Ectodermal cell (in vitro differentiated cells): Measurements from ENCODE around the gene ANKRD34C.

ENCODE experiments used
- H3K27ac ChIP-seq: 2 replicates; pipeline ENCODE4 v1.7.0; 2013; ENCODE audit warnings: mild to moderate bottlenecking, low read depth, low read length; ENCODE audit not compliant: insufficient read depth, poor library complexity, severe bottlenecking
- H3K27me3 ChIP-seq: 2 replicates; pipeline ENCODE4 v1.7.0; 2013; ENCODE audit warnings: mild to moderate bottlenecking, low read length; ENCODE audit not compliant: insufficient read depth, control insufficient read depth, poor library complexity, severe bottlenecking
- H3K36me3 ChIP-seq: one replicate; pipeline ENCODE4 v1.7.0; 2013; ENCODE audit warnings: low read length; ENCODE audit not compliant: control insufficient read depth, insufficient read depth
- H3K4me1 ChIP-seq: one replicate; pipeline ENCODE4 v1.7.0; 2013; ENCODE audit warnings: low read length; ENCODE audit not compliant: control insufficient read depth, insufficient read depth
- H3K4me3 ChIP-seq: 2 replicates; pipeline ENCODE4 v1.7.0; 2013; ENCODE audit warnings: low read depth, low read length, control low read depth; ENCODE audit not compliant: insufficient read depth
- H3K9me3 ChIP-seq: 2 replicates; pipeline ENCODE4 v1.7.0; 2013; ENCODE audit warnings: mild to moderate bottlenecking, low read length, moderate library complexity; ENCODE audit not compliant: control insufficient read depth
- WGBS, 2 experiments: methylation state at CpG; one replicate each; pipeline ENCODE4 v1.1.7; 2013; ENCODE audit warnings: missing lambda C conversion rate in 2 of 2; 5-methylcytosine and 5-hydroxymethylcytosine counted together

Gene ANKRD34C

DNA sequence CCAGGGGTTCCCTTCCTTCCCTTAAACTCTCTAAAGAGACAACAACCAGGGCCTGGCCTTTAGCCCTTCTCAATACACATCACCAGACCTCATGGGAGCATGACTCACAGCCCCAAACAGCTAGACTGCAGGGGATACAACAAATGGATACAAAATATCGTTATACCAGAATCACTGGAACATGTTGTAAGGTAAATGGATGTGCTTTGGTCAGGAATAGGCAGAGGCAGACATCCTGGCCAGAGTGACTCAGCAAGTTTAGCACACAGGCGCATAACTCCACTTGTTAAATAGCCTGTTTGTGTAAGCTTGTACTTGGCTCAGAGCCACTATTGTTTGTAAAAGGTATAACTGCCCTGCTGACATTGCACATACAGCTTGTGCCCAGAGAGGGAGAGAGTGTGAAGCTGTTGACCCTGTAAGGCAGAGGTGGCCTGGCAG, 46.7 kb downstream of the ANKRD34C start:
- WGBS, 2 experiments, result 95 to 97% methylated on average over 2 of the region's 2 CpGs
- H3K27ac ChIP-seq, result no peak overlapping the region
- no peak overlapping the region for H3K4me3 ChIP-seq
- no peaks in the 10 kb centered on the region for H3K36me3 ChIP-seq
- no peaks in the 10 kb centered on the region for H3K27me3 ChIP-seq
- no peaks in the 10 kb centered on the region for H3K9me3 ChIP-seq
- no peaks in the 10 kb centered on the region for H3K4me1 ChIP-seq
